ENCODE data around the gene KDM5C.
A peak's percentile ranks its signal among the peaks of the same experiment; 100 is the strongest.

KDM5C gene

DNA sequence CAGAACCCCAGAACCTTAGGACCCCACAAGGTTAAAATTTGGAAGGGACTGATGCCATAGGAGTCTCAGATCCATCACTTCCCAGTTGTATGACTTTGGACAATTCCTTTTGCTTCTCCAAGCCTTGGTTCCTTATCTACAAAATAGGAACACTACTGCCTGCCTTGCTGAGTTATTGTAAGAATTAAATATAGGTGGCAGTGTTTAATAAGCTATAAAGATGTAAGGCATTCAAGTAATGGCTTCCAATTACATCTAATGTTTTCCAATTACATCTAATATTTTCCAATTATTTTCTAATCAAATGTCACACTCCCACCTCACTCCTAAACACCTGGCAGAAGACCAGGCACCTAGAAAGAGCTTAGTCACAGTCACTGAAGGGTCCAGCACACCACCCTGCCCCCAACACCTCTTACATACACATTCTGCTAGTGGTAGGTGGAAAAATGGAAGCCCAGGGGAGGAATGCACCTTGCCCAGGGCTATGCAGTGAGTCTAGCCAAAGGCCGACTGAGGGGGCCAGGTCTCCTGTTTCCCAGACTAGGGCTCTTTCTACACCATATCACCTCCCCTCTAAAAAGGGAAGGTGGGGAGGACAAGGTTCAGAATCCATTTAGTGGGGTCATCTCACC, 24.5 kb upstream of the KDM5C start:
- DNase-seq: no peak

DNA sequence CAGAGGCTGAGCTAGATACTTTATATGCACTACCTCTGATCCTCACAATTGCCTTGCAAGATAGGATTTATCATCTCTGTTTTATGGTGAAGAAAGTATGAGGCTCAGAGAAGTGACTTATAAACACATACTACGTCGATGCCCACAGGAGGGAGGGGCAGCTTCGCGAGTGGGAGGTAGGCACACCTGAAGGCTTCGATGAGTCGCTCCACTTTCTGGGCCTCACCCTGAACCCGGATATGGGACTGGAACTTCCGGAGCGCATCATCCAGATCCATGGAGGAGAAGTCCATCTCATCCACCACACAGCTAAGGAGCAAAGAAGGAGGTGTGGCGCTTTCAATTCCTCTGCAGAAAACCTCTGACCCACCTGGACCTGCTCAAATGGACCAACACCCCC, 22.9 kb upstream of the KDM5C start:
- no peak for DNase-seq

DNA sequence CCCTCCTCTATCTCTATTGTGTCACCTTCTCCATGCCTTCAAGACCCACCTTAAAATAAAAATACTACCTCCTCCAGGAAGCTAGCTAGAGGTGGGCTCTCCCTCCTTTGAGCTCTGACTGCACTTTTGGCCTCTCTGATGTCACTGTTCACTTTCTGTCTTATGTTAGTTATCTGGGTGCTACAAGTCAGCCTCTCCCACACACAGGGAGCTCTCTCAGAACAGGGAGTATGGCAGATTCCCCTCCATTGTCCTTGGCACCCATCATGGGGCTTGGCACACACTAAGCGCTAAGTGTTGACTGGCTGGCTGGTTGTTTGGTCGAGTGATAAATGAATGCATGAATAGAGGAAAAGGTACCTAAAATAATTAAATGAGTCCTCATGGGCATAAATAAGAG, 21.2 kb upstream of the KDM5C start:
- DNase-seq: no peak

GRCh38 chrX:53244610-53245009, 19.6 kb upstream of the KDM5C start:
- no peak for DNase-seq

DNA sequence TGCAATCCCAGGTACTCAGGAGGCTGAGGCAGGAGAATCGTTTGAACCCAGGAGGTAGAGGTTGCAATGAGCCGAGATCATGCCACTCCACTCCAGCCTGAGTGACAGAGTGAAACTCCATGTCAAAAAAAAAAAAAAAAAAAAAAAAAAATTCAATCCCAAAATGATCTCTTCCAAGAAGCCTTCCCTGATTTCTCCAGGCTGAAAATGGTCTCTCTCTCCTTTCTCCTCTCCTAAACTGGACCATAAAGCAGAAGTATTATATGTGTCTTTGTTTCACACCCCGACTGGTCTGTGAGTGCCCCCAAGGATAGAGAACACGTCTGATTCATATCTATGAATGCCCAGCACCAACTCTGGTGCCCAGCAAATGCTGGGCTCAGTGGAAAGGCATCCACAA, 17.3 kb upstream of the KDM5C start:
- DNase-seq: no peak

GRCh38 chrX:53241558-53241957, 16.6 kb upstream of the KDM5C start:
- DNase-seq: no peak

DNA sequence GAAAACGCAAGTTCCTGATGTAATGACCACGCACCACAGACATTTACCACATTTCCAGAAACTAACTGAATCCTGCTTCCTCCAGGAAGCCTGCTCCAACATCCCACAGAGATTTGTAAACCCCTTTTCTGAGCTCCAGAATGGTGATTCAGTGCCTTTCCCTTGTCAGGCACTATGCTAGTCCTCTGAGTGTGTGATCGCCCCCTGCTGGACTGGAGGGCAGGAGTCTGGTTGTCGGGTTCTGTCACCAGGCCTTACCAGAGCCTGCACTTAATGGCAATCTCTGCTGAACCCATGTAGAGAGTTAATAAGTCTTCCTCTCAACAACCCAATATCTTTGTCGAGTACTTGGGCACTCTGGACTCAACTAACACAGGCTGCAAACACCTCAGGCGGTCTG, 14.5 kb upstream of the KDM5C start:
- DNase-seq: peak; percentile 62

DNA sequence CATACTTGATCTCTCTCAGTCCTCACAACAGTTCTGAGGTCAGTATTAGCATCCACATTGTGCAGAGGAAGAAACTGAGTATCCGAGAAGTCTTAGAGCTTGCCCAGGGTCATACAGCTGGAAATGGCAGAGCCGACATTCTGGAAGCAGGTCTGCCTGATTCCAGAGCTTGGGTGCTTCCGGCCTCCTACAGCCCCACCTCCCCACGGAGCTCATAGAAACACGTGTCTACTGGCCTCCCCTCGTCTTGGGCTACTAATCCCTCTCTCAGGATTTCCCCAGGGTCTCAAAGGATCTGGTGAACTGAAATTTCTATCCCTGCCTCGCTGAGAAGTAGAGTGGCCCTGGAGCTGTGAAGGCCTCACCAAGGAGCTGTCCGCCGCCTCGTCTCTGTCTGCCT, 12.0 kb upstream of the KDM5C start:
- no peak for DNase-seq

GRCh38 chrX:53236025-53236679, 11.1 kb upstream of the KDM5C start:
- DNase-seq: no peak

DNA sequence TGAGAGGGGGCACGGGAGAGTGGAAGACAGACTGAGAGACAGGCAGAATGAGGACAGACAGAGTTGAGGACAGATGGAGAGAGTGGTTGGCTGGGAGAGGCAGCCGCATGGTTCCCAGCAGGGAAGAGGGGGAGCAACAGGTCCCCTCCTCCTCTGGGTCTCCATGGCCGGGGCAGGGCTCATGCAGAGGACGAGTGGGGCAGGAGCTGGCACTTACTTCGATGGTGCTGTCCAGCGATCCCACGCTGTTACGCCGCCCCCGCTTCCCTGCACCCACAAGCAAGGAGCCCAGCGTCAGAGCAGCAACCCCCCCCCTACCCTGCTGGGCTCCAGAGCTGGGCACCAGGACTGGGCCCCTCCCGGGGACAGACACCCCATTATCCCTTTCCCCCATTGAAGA, 10.6 kb upstream of the KDM5C start:
- DNase-seq: no peak

DNA sequence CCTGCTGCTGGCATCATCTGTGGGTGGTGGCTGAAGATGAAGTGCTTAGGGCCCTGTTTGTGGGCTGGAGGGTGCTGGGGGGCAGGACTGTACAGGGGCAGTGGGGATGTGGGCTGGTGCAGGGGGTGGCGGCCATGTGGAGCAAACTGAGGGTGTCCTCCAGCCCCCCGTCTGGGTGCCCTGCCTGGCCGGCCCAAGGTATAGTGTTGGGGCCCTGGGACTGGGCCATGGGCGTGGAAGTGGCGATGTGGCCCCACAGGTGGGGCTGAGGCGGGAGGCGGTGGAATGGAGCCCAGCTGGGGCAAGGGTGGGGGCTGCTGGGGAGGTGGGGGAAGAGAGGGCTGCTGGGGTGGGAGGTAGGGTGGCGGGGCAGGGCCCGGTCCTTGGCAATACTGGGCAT, 9.5 kb upstream of the KDM5C start:
- DNase-seq: no peak

DNA sequence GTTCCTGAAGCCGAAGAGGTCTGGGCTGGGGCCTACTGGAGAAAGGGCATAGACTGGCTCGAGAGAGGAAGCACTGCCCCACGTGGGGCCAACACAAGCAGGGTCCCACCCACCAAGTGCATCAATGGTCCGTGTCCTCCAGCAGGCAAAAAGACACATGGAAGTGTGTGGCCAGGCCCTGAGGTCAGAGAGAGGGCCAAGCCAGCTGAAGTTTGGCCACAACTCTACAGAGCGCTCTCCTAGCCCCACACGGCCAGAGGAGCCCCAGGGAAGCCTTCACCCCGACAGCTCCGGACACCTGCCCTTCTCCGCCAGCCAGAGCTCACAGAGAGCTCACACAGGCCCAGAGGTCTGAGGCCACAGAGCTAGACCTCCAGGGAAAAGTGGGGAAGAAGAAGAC, 8.5 kb upstream of the KDM5C start:
- no peak for DNase-seq

- DNase-seq: no peak
These were observed 5.1 kb upstream of the KDM5C start for GRCh38 chrX:53230116-53230515.

GRCh38 chrX:53227224-53227765, 2.3 kb upstream of the KDM5C start:
- no peak for DNase-seq

DNA sequence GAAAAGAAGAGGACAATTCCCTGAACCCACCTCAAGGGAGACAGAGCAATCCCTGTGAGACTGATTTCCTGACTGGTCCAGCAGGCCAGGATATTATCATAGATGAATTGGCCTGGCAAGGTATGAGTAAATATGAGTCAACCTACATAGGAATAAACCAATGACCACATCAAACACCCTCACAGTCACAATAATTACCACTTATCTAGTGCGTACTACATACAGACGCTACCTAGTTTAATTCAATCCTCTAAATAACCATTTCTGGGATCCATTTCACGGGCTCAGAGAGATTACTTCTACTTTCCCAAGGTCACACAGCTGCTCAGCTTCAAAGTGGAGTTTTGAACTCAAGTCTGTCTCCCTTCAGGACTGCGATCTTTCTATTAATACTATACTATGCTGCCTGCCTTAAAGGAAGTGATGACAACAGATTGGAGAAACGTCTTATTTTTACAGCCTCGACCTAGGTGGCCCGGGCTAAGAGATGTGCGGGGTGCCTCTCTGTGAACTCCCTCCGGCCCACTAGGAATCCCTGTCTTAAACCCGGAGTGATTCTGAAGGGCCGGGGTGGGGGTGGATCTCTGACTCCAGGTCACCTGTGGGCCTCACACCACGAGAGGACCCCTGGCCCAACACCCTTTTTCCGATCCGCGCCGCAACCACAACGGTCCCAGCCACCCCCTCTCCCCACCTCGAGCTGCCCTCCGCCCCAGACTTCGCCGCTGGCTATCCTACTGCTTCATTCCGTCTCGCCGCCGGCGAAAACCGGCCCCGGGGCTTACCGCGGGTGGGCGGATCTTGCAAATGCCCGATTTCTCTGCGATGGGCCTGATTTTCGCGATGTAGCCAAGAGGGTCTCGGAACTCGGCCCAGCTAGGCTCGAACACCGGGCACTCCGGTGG, 800 bp downstream of the KDM5C start:
- DNase-seq: peak; percentile 25

- no peak for DNase-seq
These were observed 1.8 kb downstream of the KDM5C start for GRCh38 chrX:53223068-53223693.

GRCh38 chrX:53211391-53211978, 13.5 kb downstream of the KDM5C start:
- DNase-seq: no peak

DNA sequence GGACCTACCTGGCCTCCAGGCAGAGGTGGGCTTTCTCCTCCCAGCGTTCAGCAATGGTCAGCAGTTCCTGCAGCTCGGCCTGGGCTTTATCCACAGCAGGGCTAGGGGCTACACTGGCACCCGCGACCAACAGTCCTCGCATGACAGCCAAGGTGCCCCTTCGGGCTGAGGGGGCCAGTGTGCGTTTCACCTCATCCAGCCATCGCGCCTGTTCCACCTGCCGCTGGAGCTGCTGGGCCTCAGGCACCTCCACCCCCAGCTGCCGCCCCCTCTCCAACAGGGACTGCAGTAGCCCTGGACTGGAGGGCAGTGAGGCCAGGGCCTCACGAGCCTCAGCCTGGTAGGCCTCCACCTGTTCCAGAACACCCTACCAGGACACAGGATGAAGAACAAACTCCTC, 28.3 kb downstream of the KDM5C start:
- DNase-seq: no peak

- no peak for DNase-seq
These were observed 29.6 kb downstream of the KDM5C start for GRCh38 chrX:53195401-53195800.

DNA sequence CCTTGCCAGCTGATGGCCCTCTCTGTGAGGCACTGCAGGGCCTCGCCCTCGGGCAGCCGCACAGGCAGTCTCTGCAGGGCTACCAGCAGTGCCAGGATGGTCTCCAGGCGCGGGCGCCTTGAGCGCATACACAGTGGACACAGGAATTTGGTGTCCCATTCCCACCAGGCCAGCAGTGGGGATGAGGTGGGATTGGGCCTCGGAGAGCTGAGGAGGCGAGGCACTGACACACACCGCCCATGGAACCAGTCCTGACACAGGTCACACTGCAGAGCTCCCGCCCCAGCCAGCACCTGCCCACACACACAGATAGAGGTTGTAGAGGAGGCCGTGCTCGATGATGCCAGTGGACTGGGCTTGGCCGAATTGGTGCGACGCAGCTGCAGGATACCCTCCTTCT, 30.7 kb downstream of the KDM5C start:
- DNase-seq: no peak

DNA sequence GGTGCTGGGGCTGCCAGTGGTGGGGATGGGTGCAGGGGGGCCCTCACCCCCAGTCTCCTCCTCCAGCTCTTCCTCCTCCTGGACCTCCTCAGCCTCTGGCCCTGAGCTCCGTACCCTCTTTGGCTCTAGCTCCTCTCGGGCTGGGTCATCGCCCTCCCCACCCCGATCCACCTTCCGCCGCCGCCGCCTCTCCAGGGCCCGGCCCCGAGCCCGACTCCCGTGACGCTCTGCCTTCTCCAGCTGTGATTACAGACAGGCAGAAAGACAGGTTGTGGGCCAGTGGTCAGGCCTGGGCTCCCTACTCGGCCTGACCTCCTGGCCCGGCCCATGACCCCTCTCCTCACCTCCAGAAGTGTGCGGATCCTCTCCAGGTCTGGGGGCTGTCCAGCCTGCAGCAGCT, 31.9 kb downstream of the KDM5C start:
- DNase-seq: no peak

- DNase-seq: no peak
These were observed 34.5 kb downstream of the KDM5C start for GRCh38 chrX:53190363-53190960.
